Keratinocyte (primary cell): ENCODE results near the gene ZDHHC20. TPM values are rescaled to one million over a fixed set of nuclear protein-coding genes. Genes with fewer than 3 reads are reported as not detected.
A peak's percentile ranks its signal among the peaks of the same experiment; 100 is the strongest.

Experiments used
- DNase-seq: peaks from one replicate; pipeline ENCODE4 v3.0.0-alpha.2; 2011; ENCODE audit warnings: low read depth, missing footprints, low spot score
- FAIRE-seq: peaks from 2 replicates; lab custom pipeline; 2011; peaks lifted over from hg19 to GRCh38; lab: Jason Lieb, UNC
- H2AFZ ChIP-seq: 2 replicates; pipeline ENCODE4 v1.6.0; 2012; ENCODE audit warnings: low read length, control low read depth, inconsistent platforms; ENCODE audit not compliant: control insufficient read depth
- H3K27ac ChIP-seq: 2 replicates; pipeline ENCODE4 v1.5.1; 2011; ENCODE audit warnings: low read length; ENCODE audit not compliant: control insufficient read depth, insufficient read depth
- H3K27me3 ChIP-seq: 3 replicates; pipeline ENCODE4 v1.6.0; 2011; ENCODE audit warnings: low read length; ENCODE audit not compliant: control insufficient read depth, insufficient read depth; ENCODE audit errors: extremely low read depth
- H3K36me3 ChIP-seq, 2 experiments: 2 replicates in 1 of 2; 3 replicates in 1 of 2; pipeline ENCODE4 v1.5.1; 2011; ENCODE audit warnings: low read length in 2 of 2, mild to moderate bottlenecking in 1 of 2; ENCODE audit not compliant: control insufficient read depth in 2 of 2, insufficient read depth in 2 of 2; ENCODE audit errors: extremely low read depth in 1 of 2
- H3K4me1 ChIP-seq: 3 replicates; pipeline ENCODE4 v1.5.1; 2011; ENCODE audit warnings: low read length; ENCODE audit not compliant: control insufficient read depth, insufficient read depth; ENCODE audit errors: extremely low read depth
- H3K4me2 ChIP-seq: 3 replicates; pipeline ENCODE4 v1.6.0; 2011; ENCODE audit warnings: low read depth, low read length; ENCODE audit not compliant: control insufficient read depth, insufficient read depth; ENCODE audit errors: extremely low read depth
- H3K4me3 ChIP-seq, 3 experiments: fragments of 200-600 bp in 1 of 3; sonication (generic) in 1 of 3; 2 replicates in 2 of 3; 3 replicates in 1 of 3; pipeline ENCODE4 v1.5.1; 2011 to 2016; ENCODE audit warnings: low read length in 3 of 3, mild to moderate bottlenecking in 3 of 3, control low read depth in 2 of 3, inconsistent platforms in 1 of 3, low read depth in 1 of 3, mixed read lengths in 1 of 3, mixed run types in 1 of 3, moderate library complexity in 1 of 3; ENCODE audit not compliant: control insufficient read depth in 2 of 3, insufficient read depth in 2 of 3; ENCODE audit errors: extremely low read depth in 1 of 3
- H3K79me2 ChIP-seq: 2 replicates; pipeline ENCODE4 v1.6.0; 2012; ENCODE audit warnings: low read length; ENCODE audit not compliant: control insufficient read depth, insufficient read depth
- H3K9ac ChIP-seq: 3 replicates; pipeline ENCODE4 v1.6.0; 2011; ENCODE audit warnings: low read length; ENCODE audit not compliant: control insufficient read depth, insufficient read depth; ENCODE audit errors: extremely low read depth
- H3K9me1 ChIP-seq: 3 replicates; pipeline ENCODE4 v1.6.0; 2011; ENCODE audit warnings: low read length; ENCODE audit not compliant: control insufficient read depth, insufficient read depth; ENCODE audit errors: extremely low read depth
- H3K9me3 ChIP-seq: 2 replicates; pipeline ENCODE4 v1.5.1; 2012; ENCODE audit warnings: low read depth, low read length; ENCODE audit not compliant: control insufficient read depth
- H4K20me1 ChIP-seq: 3 replicates; pipeline ENCODE4 v1.6.0; 2011; ENCODE audit warnings: low read length; ENCODE audit not compliant: control insufficient read depth, insufficient read depth; ENCODE audit errors: extremely low read depth
- EZH2 ChIP-seq: IDR thresholded peaks from one replicate; pipeline ENCODE4 v1.6.1; 2012; ENCODE audit warnings: inconsistent platforms, mild to moderate bottlenecking, low read length, moderate library complexity
- dilution Hi-C: fragments of 300-500 bp; cut with MboI; formaldehyde crosslinking; loops from one replicate; pipeline ENCODE4 v1.7.0; 2020; ENCODE audit warnings: low sequenced_read_pairs; ENCODE audit not compliant: extremely low pct_ligation_motif_present
- polyA minus RNA-seq, 3 experiments: library from RNA; depleted of rRNA, polyadenylated mRNA; stranded (reverse); fragments of >200 nt; gene quantifications; 1 replicate in 1 of 3; 2 replicates in 1 of 3; 3 replicates in 1 of 3; pipeline ENCODE4 v1.2.3, GENCODE V29; 2011
- polyA plus RNA-seq, 5 experiments: library from polyadenylated mRNA; depleted of rRNA in 3 of 5; stranded (reverse) in 3 of 5; stranded (forward) in 1 of 5; unstranded in 1 of 5; fragments of >200 nt; gene quantifications; 1 replicate in 1 of 5; 2 replicates in 3 of 5; 3 replicates in 1 of 5; pipeline versions ENCODE4 v1.2.1 to v1.2.3, GENCODE V29; 2011 to 2012; ENCODE audit warnings: missing spikeins in 2 of 5, low read depth in 1 of 5, low replicate concordance in 1 of 5
- TF ChIP-seq, protein P1 (sequence below), 3 experiments: IDR thresholded peaks in 1 of 3; conservative IDR thresholded peaks in 1 of 3; optimal IDR thresholded peaks in 1 of 3; 2 replicates in 2 of 3; 3 replicates in 1 of 3; pipeline versions ENCODE3 to v1.5.1; 2011; ENCODE audit warnings: low read length in 3 of 3, mild to moderate bottlenecking in 3 of 3, moderate library complexity in 2 of 3, control low read depth in 1 of 3, inconsistent platforms in 1 of 3; ENCODE audit not compliant: insufficient read depth in 2 of 3; ENCODE audit errors: extremely low read depth in 1 of 3

The ZDHHC20 gene
- polyA plus RNA-seq = 26.9 to 45.8 TPM (median 27.5 TPM) in 3 replicates
- polyA plus RNA-seq (2011; ENCODE audit: low read depth) = 36.4 TPM
- 14.3 and 32.8 TPM in 2 replicates for polyA plus RNA-seq (2011; cell fraction: cytosol; rRNA removed)
- 14.8 and 20.2 TPM in 2 replicates for polyA plus RNA-seq (2011; cell fraction: nucleus; rRNA removed)
- polyA plus RNA-seq (2012; ENCODE audit: low replicate concordance) = 13.0 and 32.3 TPM in 2 replicates
- 14.0 to 54.7 TPM (median 34.3 TPM) in 3 replicates for polyA minus RNA-seq
- polyA minus RNA-seq (2011; cell fraction: cytosol; rRNA and poly(A)+ RNA removed) = 30.5 TPM
- polyA minus RNA-seq (2011; cell fraction: nucleus; rRNA and poly(A)+ RNA removed) = 23.4 and 36.6 TPM in 2 replicates

DNA sequence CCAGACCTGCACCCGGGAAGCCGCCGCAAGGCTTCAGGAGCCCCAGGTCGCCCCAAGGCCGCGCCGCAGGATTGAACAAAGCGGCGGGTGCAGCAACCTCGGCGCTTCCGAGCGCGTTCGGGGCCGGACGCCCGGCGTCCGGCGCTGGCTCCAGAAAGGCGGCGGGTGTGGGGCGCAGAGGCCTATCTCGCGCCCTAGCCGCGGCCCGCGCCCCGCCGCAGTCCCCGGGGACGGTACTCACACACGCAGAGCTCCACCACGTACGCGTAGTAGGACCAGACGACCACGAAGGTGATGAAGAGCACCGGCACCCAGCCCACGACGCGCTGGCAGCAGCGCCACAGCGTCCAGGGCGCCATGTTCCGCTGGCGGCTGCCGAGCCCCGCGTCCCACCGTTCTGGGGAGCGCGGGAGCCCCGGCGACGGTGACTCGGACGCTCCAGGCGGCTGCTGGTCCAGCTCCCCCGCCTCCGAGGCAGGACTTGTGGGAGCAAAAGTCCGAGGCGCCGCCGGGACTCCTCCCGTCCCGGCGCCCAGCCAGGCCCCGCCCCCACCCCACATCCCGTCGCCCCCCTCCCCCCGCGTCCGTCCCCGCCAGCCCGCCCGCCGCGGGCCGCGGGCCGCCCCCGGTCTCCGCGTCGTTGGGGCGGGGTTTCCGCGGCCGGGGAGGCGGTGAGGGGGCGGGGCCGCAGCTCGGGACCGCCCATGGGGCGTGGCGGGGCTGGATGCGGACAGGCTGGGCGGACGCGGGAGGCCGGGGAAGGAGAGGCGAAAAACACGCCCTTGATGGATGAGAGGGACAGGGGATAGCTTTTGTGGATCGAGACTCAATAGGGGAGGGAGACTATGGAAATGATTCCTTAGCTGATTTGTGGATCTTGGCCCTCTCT lies at the start of gene ZDHHC20:
Gene ZDHHC20, minus strand, starts transcription at position 491 of the 889 bp plus-strand sequence. Its CDS starts 132 bp downstream, at position 359.
- H3K9me1 ChIP-seq = no peaks in the 10 kb centered on the region
- H3K9ac ChIP-seq = peak within 1 kb of the TSS; percentile 89
- no peaks in the 10 kb centered on the region for H4K20me1 ChIP-seq
- H3K27me3 ChIP-seq = no peaks in the 10 kb centered on the region
- H2AFZ ChIP-seq = peak within 1 kb of the TSS; percentile 87
- peak within 1 kb of the TSS; percentile 80 for H3K27ac ChIP-seq
- peaks cover 38% of the 10 kb centered on the region for H3K79me2 ChIP-seq
- TF ChIP-seq EZH2 = no peak
- TF ChIP-seq, protein P1, sequence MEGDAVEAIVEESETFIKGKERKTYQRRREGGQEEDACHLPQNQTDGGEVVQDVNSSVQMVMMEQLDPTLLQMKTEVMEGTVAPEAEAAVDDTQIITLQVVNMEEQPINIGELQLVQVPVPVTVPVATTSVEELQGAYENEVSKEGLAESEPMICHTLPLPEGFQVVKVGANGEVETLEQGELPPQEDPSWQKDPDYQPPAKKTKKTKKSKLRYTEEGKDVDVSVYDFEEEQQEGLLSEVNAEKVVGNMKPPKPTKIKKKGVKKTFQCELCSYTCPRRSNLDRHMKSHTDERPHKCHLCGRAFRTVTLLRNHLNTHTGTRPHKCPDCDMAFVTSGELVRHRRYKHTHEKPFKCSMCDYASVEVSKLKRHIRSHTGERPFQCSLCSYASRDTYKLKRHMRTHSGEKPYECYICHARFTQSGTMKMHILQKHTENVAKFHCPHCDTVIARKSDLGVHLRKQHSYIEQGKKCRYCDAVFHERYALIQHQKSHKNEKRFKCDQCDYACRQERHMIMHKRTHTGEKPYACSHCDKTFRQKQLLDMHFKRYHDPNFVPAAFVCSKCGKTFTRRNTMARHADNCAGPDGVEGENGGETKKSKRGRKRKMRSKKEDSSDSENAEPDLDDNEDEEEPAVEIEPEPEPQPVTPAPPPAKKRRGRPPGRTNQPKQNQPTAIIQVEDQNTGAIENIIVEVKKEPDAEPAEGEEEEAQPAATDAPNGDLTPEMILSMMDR (optimal IDR thresholded peaks at IDR 0.05 in 1 of 3, IDR thresholded peaks at IDR 0.05 in 1 of 3, conservative IDR thresholded peaks at IDR 0.05 in 1 of 3; ENCODE audit: extremely low read depth in 1 of 3, insufficient read depth in 2 of 3, low read length in 3 of 3) = no peak
- dilution Hi-C loops = no loop called here
- no peak for FAIRE-seq
- peaks cover 10% of the 10 kb centered on the region for H3K4me1 ChIP-seq
- H3K9me3 ChIP-seq = no peaks in the 10 kb centered on the region
- DNase-seq = no peak
- peak within 1 kb of the TSS; percentile 78 to 100 (median 95) for H3K4me3 ChIP-seq
- no peaks in the 10 kb centered on the region for H3K36me3 ChIP-seq
- H3K4me2 ChIP-seq = peak within 1 kb of the TSS; percentile 87

- Histone ChIP-seq H2AFZ (no peak overlapping the region), H3K4me2 (no peak overlapping the region), H3K4me3 (no peak overlapping the region), H3K4me1 (no peaks in the 10 kb centered on the region), H3K9ac (no peak overlapping the region), H3K27ac (no peak overlapping the region), H3K27me3 (no peaks in the 10 kb centered on the region), H3K9me3 (no peaks in the 10 kb centered on the region), H4K20me1 (no peaks in the 10 kb centered on the region), H3K79me2 (no peaks in the 10 kb centered on the region), H3K36me3 (peaks cover 1 to 4% of the 10 kb centered on the region in 2 experiments), H3K9me1 (no peaks in the 10 kb centered on the region)
- FAIRE-seq (no peak), DNase-seq (no peak)
- dilution Hi-C loops = no loop called here
- TF ChIP-seq EZH2 = no peak
- TF ChIP-seq, protein P1 (optimal IDR thresholded peaks at IDR 0.05 in 1 of 3, IDR thresholded peaks at IDR 0.05 in 1 of 3, conservative IDR thresholded peaks at IDR 0.05 in 1 of 3; ENCODE audit: extremely low read depth in 1 of 3, insufficient read depth in 2 of 3, low read length in 3 of 3) = no peak
These were observed 45.3 kb upstream of the ZDHHC20 start for GRCh38 chr13:21504379-21504778.
